Right lobe of liver (tissue), 6 donors: Measurements from ENCODE around the gene SOS2. TPM values are rescaled to one million over a fixed set of nuclear protein-coding genes. Genes with fewer than 3 reads are reported as not detected.

Experiments used
- ATAC-seq, 4 donors: fragments of 200-7000 bp; cut with Tn5 transposase; one replicate each; pipeline ENCODE4 v1.9.1; 2020; ENCODE audit warnings: mild to moderate bottlenecking in 4 of 4, moderate library complexity in 4 of 4
- DNase-seq, 3 donors: peaks; one replicate each; pipeline ENCODE4 v3.0.0-alpha.2; 2020
- H3K27ac ChIP-seq, 3 donors: fragments of 200-600 bp; one replicate each; pipeline ENCODE4 v1.8.0; 2022
- H3K27me3 ChIP-seq, 2 donors: fragments of 200-600 bp; one replicate each; pipeline ENCODE4 v1.8.0; 2022
- H3K36me3 ChIP-seq, 4 donors: fragments of 200-600 bp; sonication (generic) in 1 of 4; one replicate each; pipeline versions ENCODE4 v1.5.1 to v1.8.0; 2017 to 2022; ENCODE audit warnings: control low read depth in 1 of 4
- H3K4me1 ChIP-seq, 4 donors: fragments of 200-600 bp; sonication (generic) in 1 of 4; one replicate each; pipeline versions ENCODE4 v1.5.1 to v1.8.0; 2017 to 2022; ENCODE audit warnings: control low read depth in 1 of 4
- H3K4me3 ChIP-seq, 3 donors: fragments of 200-600 bp; one replicate each; pipeline ENCODE4 v1.8.0; 2022
- H3K9me3 ChIP-seq, 4 donors: fragments of 200-600 bp; sonication (generic) in 1 of 4; one replicate each; pipeline versions ENCODE4 v1.5.1 to v1.8.0; 2017 to 2022; ENCODE audit warnings: control low read depth in 1 of 4
- POLR2A ChIP-seq: fragments of 450-650 bp; IDR thresholded peaks from one replicate; pipeline ENCODE4 v1.6.1; 2017; ENCODE audit warnings: antibody characterized with exemption, mild to moderate bottlenecking
- WGBS: methylation state at CpG from one replicate; pipeline ENCODE4 v1.1.6; 2018; ENCODE audit warnings: low coverage, low lambda C conversion rate; ENCODE audit not compliant: insufficient coverage; ENCODE audit errors: missing lambda C conversion rate; 5-methylcytosine and 5-hydroxymethylcytosine counted together
- intact Hi-C, 2 donors: fragments of 100-400 bp; cut with DNase I; formaldehyde crosslinking; loops; one replicate each; pipeline versions ENCODE4 v1.11.2 to v1.14.1; 2022
- total RNA-seq, 6 experiments: library from RNA; depleted of rRNA in 2 of 6; stranded (reverse); fragments of >200 nt in 2 of 6; fragmentation: NEBNext Ultra II Directional in 3 of 6; extraction: Animal tissue kit (Norgen Biotek cat#: 25700) in 3 of 6; gene quantifications; one replicate each; pipeline versions ENCODE4 v1.1.0 to v1.2.4, GENCODE V29; 2016 to 2023
- TF ChIP-seq, protein P1 (sequence below), 4 donors: fragments of 200-600 bp in 3 of 4; fragments of 450-650 bp in 1 of 4; IDR thresholded peaks; one replicate each; pipeline versions ENCODE4 v1.5.1 to v1.8.0; 2016 to 2022; ENCODE audit warnings: antibody characterized with exemption in 4 of 4, mild to moderate bottlenecking in 2 of 4
- donor health status: DM: no; HTN: yes; CAD: no.
- donor health status: DM: no; HTN: no; CAD: no.
- donor health status: DM: no; HTN: no; CAD: no.
- donor health status: DM: no; HTN: yes; CAD: no.
- donor health status: DM: no; HTN: yes; CAD: no.

Gene SOS2
- total RNA-seq, 6 experiments from 2014 or later, result 9.0 to 12.4 (median 10.3) TPM

DNA sequence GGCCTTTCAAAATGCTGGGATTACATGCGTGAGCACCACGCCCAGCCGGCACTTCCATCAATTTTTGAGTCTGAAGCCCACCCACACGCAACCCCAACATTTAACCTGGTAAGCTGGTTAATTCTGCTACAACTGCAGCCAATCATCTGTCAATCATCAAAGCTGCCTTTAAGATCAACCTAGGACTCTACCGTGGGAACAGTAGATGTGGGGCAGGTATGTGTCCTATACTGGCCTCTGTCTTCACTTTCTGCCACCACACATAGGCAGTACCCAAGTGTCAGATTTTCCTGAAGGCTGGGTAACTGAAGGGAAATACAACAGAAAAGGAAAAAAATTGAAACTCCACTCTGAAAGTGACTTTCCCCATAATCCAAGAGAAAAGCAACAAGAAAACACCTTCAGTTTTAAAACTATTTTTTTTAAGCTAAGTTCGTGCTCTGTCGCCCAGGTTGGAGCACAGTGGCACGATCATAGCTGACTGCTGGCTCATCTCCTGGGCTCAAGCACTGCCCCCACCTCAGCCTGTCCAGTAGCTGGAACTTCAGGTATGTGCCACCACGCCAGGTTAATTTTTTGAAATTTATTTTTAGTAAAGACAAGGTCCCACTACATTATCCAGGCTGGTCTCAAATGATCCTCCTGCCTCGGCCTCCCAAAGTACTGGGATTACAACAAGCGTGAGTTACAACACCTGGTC is 137.2 kb downstream of the SOS2 start:
- no peak for DNase-seq
- H3K4me1 ChIP-seq, result no peaks in the 10 kb centered on the region
- no peaks in the 10 kb centered on the region for H3K9me3 ChIP-seq
- no peak for TF ChIP-seq POLR2A
- TF ChIP-seq, protein P1, sequence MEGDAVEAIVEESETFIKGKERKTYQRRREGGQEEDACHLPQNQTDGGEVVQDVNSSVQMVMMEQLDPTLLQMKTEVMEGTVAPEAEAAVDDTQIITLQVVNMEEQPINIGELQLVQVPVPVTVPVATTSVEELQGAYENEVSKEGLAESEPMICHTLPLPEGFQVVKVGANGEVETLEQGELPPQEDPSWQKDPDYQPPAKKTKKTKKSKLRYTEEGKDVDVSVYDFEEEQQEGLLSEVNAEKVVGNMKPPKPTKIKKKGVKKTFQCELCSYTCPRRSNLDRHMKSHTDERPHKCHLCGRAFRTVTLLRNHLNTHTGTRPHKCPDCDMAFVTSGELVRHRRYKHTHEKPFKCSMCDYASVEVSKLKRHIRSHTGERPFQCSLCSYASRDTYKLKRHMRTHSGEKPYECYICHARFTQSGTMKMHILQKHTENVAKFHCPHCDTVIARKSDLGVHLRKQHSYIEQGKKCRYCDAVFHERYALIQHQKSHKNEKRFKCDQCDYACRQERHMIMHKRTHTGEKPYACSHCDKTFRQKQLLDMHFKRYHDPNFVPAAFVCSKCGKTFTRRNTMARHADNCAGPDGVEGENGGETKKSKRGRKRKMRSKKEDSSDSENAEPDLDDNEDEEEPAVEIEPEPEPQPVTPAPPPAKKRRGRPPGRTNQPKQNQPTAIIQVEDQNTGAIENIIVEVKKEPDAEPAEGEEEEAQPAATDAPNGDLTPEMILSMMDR (IDR thresholded peaks at IDR 0.05), result no peak
- 95% methylated on average over 11 of the region's 11 CpGs for WGBS
- no peak overlapping the region for H3K27ac ChIP-seq
- no peaks in the 10 kb centered on the region for H3K36me3 ChIP-seq
- H3K4me3 ChIP-seq, result no peak overlapping the region
- no peak for ATAC-seq
- intact Hi-C loops, result no loop called here
- no peaks in the 10 kb centered on the region for H3K27me3 ChIP-seq

DNA sequence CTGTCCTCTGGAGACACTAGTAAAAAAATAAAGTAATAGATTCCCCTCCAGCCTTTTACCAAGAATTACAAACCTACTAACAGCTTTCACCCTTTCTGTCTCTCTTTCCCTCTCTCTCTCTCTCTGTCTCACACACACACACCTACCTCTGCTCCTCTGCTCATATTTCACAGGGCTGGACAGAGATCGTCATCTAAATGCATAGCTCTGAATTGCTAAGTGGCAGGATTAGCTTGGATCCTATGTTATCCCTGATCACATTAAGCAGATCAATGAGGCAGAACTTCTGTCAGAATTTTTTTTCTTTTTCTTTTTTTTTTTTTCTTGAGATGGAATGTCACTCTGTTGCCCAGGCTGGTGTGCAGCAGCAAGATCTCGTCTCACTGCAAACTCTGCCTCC is 137.9 kb downstream of the SOS2 start:
- H3K27ac ChIP-seq, result no peak overlapping the region
- no peaks in the 10 kb centered on the region for H3K4me1 ChIP-seq
- no peaks in the 10 kb centered on the region for H3K27me3 ChIP-seq
- ATAC-seq (no peak), DNase-seq (no peak)
- H3K4me3 ChIP-seq, result no peak overlapping the region
- H3K36me3 ChIP-seq, result no peaks in the 10 kb centered on the region
- intact Hi-C loops, result no loop called here
- no CpG with 5 or more reads among the region's 2 CpGs for WGBS
- TF ChIP-seq, protein P1 (IDR thresholded peaks at IDR 0.05), result no peak
- no peaks in the 10 kb centered on the region for H3K9me3 ChIP-seq

DNA sequence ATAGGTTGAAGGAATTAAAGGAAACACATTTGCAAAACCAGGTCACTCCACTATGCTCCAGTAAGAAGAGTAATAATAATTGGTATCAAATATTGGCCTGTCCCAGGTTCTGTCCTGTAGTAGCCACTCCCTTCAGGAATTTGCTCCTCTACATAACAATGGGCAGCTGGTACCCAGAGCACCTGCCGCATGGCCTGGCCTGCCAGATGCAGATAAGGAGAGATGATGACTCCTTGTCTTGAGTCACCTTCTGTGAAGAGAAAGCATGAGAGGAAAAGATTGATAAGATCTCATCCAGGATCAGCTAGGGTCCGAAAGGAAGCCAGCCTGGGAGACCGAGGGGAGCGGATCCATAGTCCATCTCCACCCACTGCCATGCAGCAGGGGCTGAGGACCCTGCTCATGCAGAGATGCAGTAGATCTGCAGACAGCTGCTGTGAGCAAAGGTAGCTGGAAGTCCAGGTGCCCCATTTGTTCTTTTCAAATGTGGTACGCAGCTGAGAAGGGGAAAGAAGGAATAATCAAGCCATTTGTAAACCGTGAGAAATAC is 139.3 kb downstream of the SOS2 start:
- TF ChIP-seq, protein P1 (IDR thresholded peaks at IDR 0.05), result no peak
- TF ChIP-seq POLR2A, result no peak
- intact Hi-C loops, result no loop called here
- no peaks in the 10 kb centered on the region for H3K4me1 ChIP-seq
- H3K9me3 ChIP-seq, result no peaks in the 10 kb centered on the region
- ATAC-seq (no peak), DNase-seq (no peak)
- no peak overlapping the region for H3K27ac ChIP-seq
- no peaks in the 10 kb centered on the region for H3K27me3 ChIP-seq
- H3K36me3 ChIP-seq, result no peaks in the 10 kb centered on the region
- no peak overlapping the region for H3K4me3 ChIP-seq
- 89% methylated on average over 3 of the region's 6 CpGs for WGBS

DNA sequence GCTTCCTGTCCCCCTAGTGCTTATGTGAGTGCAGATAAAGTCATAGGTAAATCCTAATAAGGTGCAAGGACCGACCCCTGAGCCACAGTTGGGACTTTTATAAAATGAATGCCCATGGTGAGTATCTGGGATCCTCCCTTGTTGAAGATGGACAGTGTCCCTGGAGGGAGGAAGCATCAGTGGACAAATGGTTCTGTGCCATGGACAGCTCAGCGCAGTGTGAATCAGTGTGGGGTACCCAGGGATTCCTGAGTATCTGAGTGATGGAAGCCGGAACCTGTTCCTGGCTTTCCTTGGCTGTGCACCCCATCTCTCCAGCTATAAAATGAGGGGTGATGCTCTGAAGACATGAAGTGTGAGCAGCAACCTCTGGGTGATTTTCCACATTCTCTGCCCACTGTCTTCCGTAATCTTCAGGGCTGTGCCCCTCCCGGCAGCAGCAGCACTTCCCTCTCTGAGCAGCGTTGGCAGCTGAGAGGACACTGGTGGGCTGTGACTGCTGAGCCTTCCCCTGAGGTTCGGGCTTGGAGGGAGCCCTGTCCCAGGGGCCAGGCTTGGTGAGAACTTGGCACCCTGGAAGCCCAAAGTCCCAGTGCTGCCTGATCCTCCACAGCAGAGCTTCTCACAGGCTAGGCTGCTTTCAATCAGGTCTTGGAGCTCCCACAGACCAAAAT is 140.0 kb downstream of the SOS2 start:
- H3K27ac ChIP-seq, result no peak overlapping the region
- ATAC-seq, result peak in 1 of 4 donors; percentile 41
- WGBS, result no CpG with 5 or more reads among the region's 7 CpGs
- no peak for DNase-seq
- no peak for TF ChIP-seq POLR2A
- TF ChIP-seq, protein P1 (IDR thresholded peaks at IDR 0.05), result no peak
- no peak overlapping the region for H3K4me3 ChIP-seq
- intact Hi-C loops, result no loop called here
- H3K4me1 ChIP-seq, result no peaks in the 10 kb centered on the region
- no peaks in the 10 kb centered on the region for H3K36me3 ChIP-seq
- H3K27me3 ChIP-seq, result no peaks in the 10 kb centered on the region
- no peaks in the 10 kb centered on the region for H3K9me3 ChIP-seq
